GM18526 (cell line): ENCODE measurements around the gene STXBP5.

Source experiments
- POLR2A ChIP-seq: IDR thresholded peaks from 3 replicates; pipeline ENCODE4 v1.6.1; 2011; ENCODE audit not compliant: insufficient read length; ENCODE audit errors: extremely low read depth

STXBP5 gene

GRCh38 chr6:147204060-147204785 is at the start of gene STXBP5:
STXBP5 (plus strand) TSS chr6:147204417; CDS start chr6:147204533, 116 bp downstream.
- TF ChIP-seq POLR2A, result no peak

GRCh38 chr6:147154454-147154853 is 49.8 kb upstream of the STXBP5 start:
- no peak for TF ChIP-seq POLR2A

GRCh38 chr6:147156218-147156617 is 48.0 kb upstream of the STXBP5 start:
- no peak for TF ChIP-seq POLR2A

GRCh38 chr6:147156799-147157382 is 47.3 kb upstream of the STXBP5 start:
- TF ChIP-seq POLR2A, result no peak

GRCh38 chr6:147157930-147158329 is 46.3 kb upstream of the STXBP5 start:
- no peak for TF ChIP-seq POLR2A

- no peak for TF ChIP-seq POLR2A
These were observed 45.3 kb upstream of the STXBP5 start for GRCh38 chr6:147158881-147159280.

- TF ChIP-seq POLR2A, result no peak
These were observed 44.5 kb upstream of the STXBP5 start for GRCh38 chr6:147159536-147160374.

GRCh38 chr6:147160593-147160992 is 43.6 kb upstream of the STXBP5 start:
- no peak for TF ChIP-seq POLR2A

GRCh38 chr6:147161253-147161973 is 42.8 kb upstream of the STXBP5 start:
- TF ChIP-seq POLR2A, result no peak

GRCh38 chr6:147161974-147162495 is 42.2 kb upstream of the STXBP5 start:
- TF ChIP-seq POLR2A, result no peak

GRCh38 chr6:147164761-147165160 is 39.5 kb upstream of the STXBP5 start:
- no peak for TF ChIP-seq POLR2A

- TF ChIP-seq POLR2A, result no peak
These were observed 37.8 kb upstream of the STXBP5 start for GRCh38 chr6:147166360-147166944.

- no peak for TF ChIP-seq POLR2A
These were observed 37.2 kb upstream of the STXBP5 start for GRCh38 chr6:147166992-147167391.

GRCh38 chr6:147167576-147168461 is 36.4 kb upstream of the STXBP5 start:
- TF ChIP-seq POLR2A, result no peak

GRCh38 chr6:147169529-147169928 is 34.7 kb upstream of the STXBP5 start:
- TF ChIP-seq POLR2A, result no peak
